GM20000 (cell line): ENCODE data around the gene ZNF821.
"Not testable (repeated sequence)": the region's sequence is repeated elsewhere in the genome, so short reads cannot be mapped to it uniquely, and the experiment has no call there.

ENCODE experiments used
- DNase-seq: peaks from one replicate; pipeline ENCODE4 v3.0.0; 2012; ENCODE audit warnings: low spot score
- CTCF ChIP-seq: IDR thresholded peaks from 2 replicates; pipeline ENCODE4 v1.5.1; 2012; ENCODE audit warnings: mild to moderate bottlenecking, control low read depth; ENCODE audit errors: extremely low read depth, missing control alignments

ZNF821 gene

DNA sequence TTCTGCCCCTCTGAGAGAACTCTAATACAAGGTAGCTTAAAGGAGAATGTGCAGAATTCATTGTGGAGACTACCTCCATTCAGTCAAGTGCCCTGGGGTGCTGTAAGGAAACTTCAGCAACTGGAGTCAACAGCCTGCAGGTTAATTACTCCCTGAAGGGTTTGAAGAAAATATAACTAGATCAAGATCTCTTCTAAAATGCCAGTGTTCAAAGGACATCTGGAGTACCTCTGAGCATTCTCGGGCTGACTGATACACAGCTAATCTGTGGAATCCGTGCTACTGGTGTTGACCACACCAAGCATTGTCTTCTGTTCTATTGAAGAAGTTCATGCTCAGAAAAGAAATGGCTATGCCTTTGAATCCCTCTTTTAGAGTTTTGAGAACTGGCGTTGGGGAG, 49.7 kb downstream of the ZNF821 start:
- no peak for DNase-seq
- no peak for TF ChIP-seq CTCF

DNA sequence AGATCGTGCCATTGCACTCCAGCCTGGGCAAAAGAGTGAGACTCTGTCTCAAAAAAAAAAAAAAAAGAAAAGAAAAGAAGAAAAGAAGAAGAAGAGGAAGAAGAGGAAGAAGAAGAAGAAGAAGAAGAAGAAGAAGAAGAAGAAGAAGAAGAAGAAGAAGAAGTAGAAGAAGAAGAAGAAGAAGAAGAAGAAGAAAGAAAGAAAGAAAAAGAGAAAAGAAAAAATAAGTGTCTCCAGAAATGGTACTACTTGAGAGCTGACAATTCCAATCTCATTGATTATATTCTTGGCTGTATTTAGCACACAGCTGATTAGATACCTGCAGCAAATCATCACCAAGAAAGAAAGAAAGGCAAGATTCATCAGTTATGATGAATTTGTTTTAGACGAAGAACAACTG, 51.9 kb downstream of the ZNF821 start:
- DNase-seq = not testable (repeated sequence)

DNA sequence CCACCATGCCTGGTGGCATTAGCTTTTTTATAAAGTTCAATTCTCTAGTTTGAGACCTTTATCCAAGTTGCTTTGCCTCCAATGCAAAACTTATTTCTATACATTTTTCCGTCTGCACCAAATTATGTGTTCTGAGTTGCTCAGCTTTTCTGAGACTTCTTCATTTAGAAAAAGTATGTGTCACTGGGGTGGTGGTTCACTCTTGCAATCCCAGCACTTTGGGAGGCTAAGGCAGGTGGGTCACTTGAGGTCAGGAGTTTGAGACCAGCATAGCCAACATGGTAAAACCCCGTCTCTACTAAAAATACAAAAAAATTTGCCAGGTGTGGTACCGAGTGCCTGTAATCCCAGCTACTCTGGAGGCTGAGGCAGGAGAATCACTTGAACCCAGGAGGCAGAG, 52.3 kb downstream of the ZNF821 start:
- DNase-seq = not testable (repeated sequence)

GRCh38 chr16:71830359-71830758, 53.6 kb downstream of the ZNF821 start:
- no peak for TF ChIP-seq CTCF
- DNase-seq = no peak

- no peak for TF ChIP-seq CTCF
- no peak for DNase-seq
Observed at GRCh38 chr16:71826533-71827017, 57.4 kb downstream of the ZNF821 start.

- not testable (repeated sequence) for DNase-seq
Observed at GRCh38 chr16:71817155-71817500, 66.9 kb downstream of the ZNF821 start.

DNA sequence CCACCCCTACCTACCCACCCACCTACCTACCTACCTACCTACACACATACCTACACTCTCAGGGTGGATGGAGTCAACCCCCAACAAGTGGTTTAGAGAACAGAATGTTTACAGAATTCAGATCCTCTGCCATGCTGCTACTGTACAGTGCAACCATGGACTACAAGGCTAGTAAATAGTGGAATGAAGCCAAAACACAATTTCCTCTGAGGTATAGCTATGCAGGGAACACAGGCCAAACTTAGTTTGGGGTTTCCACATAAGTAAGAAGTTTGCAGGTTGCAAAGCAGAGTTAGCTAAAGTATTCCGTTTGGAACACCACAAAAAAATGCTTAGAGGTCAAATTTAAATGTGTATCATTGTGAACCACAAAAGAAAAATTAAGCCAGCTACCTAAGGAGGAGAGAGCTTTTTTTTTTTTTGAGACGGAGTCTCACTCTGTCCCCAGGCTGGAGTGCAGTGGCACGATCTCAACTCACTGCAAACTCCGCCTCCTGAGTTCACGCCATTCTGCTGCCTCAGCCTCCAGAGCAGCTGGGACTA, 72.7 kb downstream of the ZNF821 start:
- DNase-seq = no peak
- TF ChIP-seq CTCF = no peak

DNA sequence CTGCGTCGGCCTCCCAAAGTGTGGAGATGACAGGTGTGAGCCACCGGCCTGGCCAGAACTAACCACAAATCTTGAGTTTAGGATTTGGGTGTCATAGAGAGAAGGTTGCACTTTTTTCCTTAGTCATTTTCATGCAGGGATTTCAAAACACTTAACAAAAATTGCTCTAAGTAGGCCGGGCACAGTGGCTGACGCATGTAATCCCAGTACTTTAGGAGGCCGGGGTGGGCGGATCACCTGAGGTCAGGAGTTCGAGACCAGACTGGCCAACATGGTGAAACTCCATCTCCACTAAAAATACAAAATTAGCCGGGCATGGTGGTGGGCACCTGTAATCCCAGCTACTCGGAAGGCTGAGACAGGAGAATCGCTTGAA, 73.8 kb downstream of the ZNF821 start:
- not testable (repeated sequence) for DNase-seq
